ENCODE data around the gene FKBP5. TPM values are rescaled to one million over a fixed set of nuclear protein-coding genes. Genes with fewer than 3 reads are reported as not detected.

The FKBP5 gene
- total and polyA plus RNA-seq, 9 of the 15 experiments (the other 6 are each of a cell fraction or from before 2014, with no cell fraction given): 32.7 to 151 (median 75.0) TPM

DNA sequence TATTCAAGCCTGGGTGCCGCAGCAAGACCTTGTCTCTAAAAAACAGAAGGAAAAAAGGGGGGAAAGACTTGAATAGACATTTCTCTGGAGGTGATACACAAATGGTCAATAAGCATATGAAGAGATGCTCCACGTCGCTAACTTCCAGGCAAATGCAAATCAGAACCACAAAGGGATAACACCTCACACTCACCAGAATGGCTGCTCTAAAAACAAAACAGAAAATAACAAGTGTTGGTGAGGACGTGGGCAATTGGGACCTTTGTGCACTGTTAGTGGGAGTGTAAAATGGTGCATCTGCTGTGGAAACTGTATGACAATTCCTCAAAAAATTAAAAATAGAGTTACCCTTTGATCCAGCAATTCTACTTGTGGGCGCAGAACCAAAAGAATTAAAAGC is 127.6 kb downstream of the FKBP5 start:
- Histone ChIP-seq H3K9ac (ENCODE audit: insufficient read depth in 1 of 2, low read depth in 2 of 2, low read length in 2 of 2) (no peak overlapping the region), H3K27ac (ENCODE audit: extremely low read depth, low read depth, low read length) (no peak overlapping the region), H4K20me1 (replicated peaks; ENCODE audit: control insufficient read depth, insufficient read depth, low read length) (no peaks in the 10 kb centered on the region), H3K4me3 (no peak overlapping the region), H3K79me2 (ENCODE audit: control insufficient read depth, insufficient read depth, low read length) (no peaks in the 10 kb centered on the region), H3K4me1 (replicated peaks in 1 of 2; ENCODE audit: control insufficient read depth in 2 of 2, insufficient read depth in 2 of 2, low read length in 2 of 2) (no peaks in the 10 kb centered on the region), H3K27me3 (ENCODE audit: control insufficient read depth in 2 of 2, insufficient read depth in 2 of 2, low read length in 2 of 2) (peaks cover 65 to 67% of the 10 kb centered on the region in 2 experiments), H2AFZ (ENCODE audit: low read depth, low read length) (no peak overlapping the region), H3K9me3 (replicated peaks; ENCODE audit: control insufficient read depth, insufficient read depth, low read depth, low read length) (no peaks in the 10 kb centered on the region; the same call in 1 of the 2 replicates), H3K36me3 (ENCODE audit: control insufficient read depth, insufficient read depth, low read length) (no peaks in the 10 kb centered on the region), H3K4me2 (ENCODE audit: insufficient read depth, low read length) (no peak overlapping the region), H3K9me1 (ENCODE audit: control insufficient read depth, insufficient read depth, low read length) (no peaks in the 10 kb centered on the region)
- WGBS (ENCODE audit: insufficient coverage, low coverage, missing lambda C conversion rate): 22% methylated on average over 5 of the region's 5 CpGs
- in situ Hi-C loops (cut with MboI) (no loop called here), intact Hi-C loops (cut with micrococcal nuclease) (no loop called here)
- FAIRE-seq (no peak), DNase-seq (ENCODE audit: extremely low read depth in 1 of 4, low spot score in 3 of 4) (no peak), ATAC-seq (no peak)
- POLR2A ChIA-PET: interaction anchor here (1.2 kb wide), 1 partner anchor 8 kb away, joined by 4 read pairs; no protein-coding TSS in a partner anchor
- no peak for TF ChIP-seq ZNF232 (CRISPR knock-in tag; IDR thresholded peaks at IDR 0.05)
- peak; percentile 35; the same call in 1 of the 2 replicates for TF ChIP-seq EZH2 (IDR thresholded peaks at IDR 0.05; ENCODE audit: borderline replicate concordance, low read depth, low read length)
- no TSS peak for BruUV-seq (replicated peaks)
- CTCF ChIA-PET (ENCODE audit: low intra/inter-chr PET ratio): no interaction called here

DNA sequence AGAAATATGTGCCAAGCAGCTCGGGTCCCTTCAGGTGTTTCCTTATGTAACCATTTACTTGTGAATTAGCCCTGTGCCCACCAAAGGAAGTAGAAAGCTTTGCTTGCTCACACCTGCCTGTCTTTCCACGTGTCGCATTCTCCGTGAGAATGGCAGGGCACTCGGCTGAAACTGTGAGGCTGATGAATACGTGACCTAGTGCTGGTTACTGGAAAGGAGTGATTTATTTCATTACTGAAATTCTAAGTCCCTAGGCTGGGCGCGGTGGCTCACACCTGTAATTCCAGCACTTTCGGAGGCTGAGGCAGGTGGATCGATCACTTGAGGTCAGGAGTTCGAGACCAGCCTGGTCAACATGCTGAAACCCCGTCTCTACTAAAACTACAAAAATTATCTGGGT is 130.1 kb downstream of the FKBP5 start:
- ChIA-PET POLR2A (interaction anchor here (0.8 to 1.0 kb wide), 2 partner anchors 10 to 12 kb away, joined by 3 to 4 read pairs; no protein-coding TSS in a partner anchor), CTCF (ENCODE audit: low intra/inter-chr PET ratio) (no interaction called here)
- TF ChIP-seq YY1 (IDR thresholded peaks at IDR 0.05; ENCODE audit: borderline replicate concordance in 1 of 3, control insufficient read depth in 1 of 3, extremely low read depth in 1 of 3, insufficient read depth in 3 of 3, insufficient read length in 1 of 3, insufficient replicate concordance in 2 of 3, low read depth in 1 of 3, low read length in 2 of 3) (no peak), LARP7 (IDR thresholded peaks at IDR 0.05) (no peak), KLF16 (IDR thresholded peaks at IDR 0.05) (no peak), RBFOX2 (IDR thresholded peaks at IDR 0.05; ENCODE audit: low read depth, low read length) (no peak), ZNF444 (CRISPR knock-in tag; IDR thresholded peaks at IDR 0.05) (no peak)
- TF ChIP-seq, protein P1, sequence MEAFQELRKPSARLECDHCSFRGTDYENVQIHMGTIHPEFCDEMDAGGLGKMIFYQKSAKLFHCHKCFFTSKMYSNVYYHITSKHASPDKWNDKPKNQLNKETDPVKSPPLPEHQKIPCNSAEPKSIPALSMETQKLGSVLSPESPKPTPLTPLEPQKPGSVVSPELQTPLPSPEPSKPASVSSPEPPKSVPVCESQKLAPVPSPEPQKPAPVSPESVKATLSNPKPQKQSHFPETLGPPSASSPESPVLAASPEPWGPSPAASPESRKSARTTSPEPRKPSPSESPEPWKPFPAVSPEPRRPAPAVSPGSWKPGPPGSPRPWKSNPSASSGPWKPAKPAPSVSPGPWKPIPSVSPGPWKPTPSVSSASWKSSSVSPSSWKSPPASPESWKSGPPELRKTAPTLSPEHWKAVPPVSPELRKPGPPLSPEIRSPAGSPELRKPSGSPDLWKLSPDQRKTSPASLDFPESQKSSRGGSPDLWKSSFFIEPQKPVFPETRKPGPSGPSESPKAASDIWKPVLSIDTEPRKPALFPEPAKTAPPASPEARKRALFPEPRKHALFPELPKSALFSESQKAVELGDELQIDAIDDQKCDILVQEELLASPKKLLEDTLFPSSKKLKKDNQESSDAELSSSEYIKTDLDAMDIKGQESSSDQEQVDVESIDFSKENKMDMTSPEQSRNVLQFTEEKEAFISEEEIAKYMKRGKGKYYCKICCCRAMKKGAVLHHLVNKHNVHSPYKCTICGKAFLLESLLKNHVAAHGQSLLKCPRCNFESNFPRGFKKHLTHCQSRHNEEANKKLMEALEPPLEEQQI (IDR thresholded peaks at IDR 0.05): no peak
- no peak overlapping the region for H3K4me2 ChIP-seq (ENCODE audit: insufficient read depth, low read length)
- no peak for FAIRE-seq
- H3K27me3 ChIP-seq (ENCODE audit: control insufficient read depth in 2 of 2, insufficient read depth in 2 of 2, low read length in 2 of 2): peaks cover 46 to 68% of the 10 kb centered on the region in 2 experiments
- no peaks in the 10 kb centered on the region for H4K20me1 ChIP-seq (replicated peaks; ENCODE audit: control insufficient read depth, insufficient read depth, low read length)
- H3K9ac ChIP-seq (ENCODE audit: insufficient read depth in 1 of 2, low read depth in 2 of 2, low read length in 2 of 2): no peak overlapping the region
- BruUV-seq (replicated peaks): no TSS peak
- no peak overlapping the region for H3K27ac ChIP-seq (ENCODE audit: extremely low read depth, low read depth, low read length)
- no peaks in the 10 kb centered on the region for H3K36me3 ChIP-seq (ENCODE audit: control insufficient read depth, insufficient read depth, low read length)
- no peak overlapping the region for H2AFZ ChIP-seq (ENCODE audit: low read depth, low read length)
- H3K9me1 ChIP-seq (ENCODE audit: control insufficient read depth, insufficient read depth, low read length): no peaks in the 10 kb centered on the region
- no peak overlapping the region for H3K4me3 ChIP-seq
- no peaks in the 10 kb centered on the region for H3K79me2 ChIP-seq (ENCODE audit: control insufficient read depth, insufficient read depth, low read length)
- no peak for ATAC-seq
- in situ Hi-C loops (cut with MboI) (no loop called here), intact Hi-C loops (cut with micrococcal nuclease) (loop anchor here (10.0 kb wide), 1 partner anchor 264 kb away; the partner anchor contains the start of gene DEF6)
- no peaks in the 10 kb centered on the region for H3K9me3 ChIP-seq (replicated peaks; ENCODE audit: control insufficient read depth, insufficient read depth, low read depth, low read length)
- DNase-seq (ENCODE audit: extremely low read depth in 1 of 4, low spot score in 3 of 4): no peak
- 7% methylated on average over 12 of the region's 12 CpGs for whole genome bisulfite sequencing (ENCODE audit: insufficient coverage, low coverage, missing lambda C conversion rate)
- no peaks in the 10 kb centered on the region for H3K4me1 ChIP-seq (replicated peaks in 1 of 2; ENCODE audit: control insufficient read depth in 2 of 2, insufficient read depth in 2 of 2, low read length in 2 of 2)
